OCI-LY3 (cell line): ENCODE results near the gene CXCL10.

Source experiments
- CTCF ChIP-seq: fragments of 200-600, 300-600 bp; sonication (generic); IDR thresholded peaks from 2 replicates; pipeline ENCODE4 v1.5.1; 2014; ENCODE audit warnings: antibody characterized with exemption, low read length, low read depth
- EZH2phosphoT487 ChIP-seq: fragments of 200-600 bp; shearing (Covaris generic); IDR thresholded peaks from 2 replicates; pipeline ENCODE4 v1.6.1; 2018; ENCODE audit warnings: antibody characterized with exemption, mixed run types, low read depth

DNA sequence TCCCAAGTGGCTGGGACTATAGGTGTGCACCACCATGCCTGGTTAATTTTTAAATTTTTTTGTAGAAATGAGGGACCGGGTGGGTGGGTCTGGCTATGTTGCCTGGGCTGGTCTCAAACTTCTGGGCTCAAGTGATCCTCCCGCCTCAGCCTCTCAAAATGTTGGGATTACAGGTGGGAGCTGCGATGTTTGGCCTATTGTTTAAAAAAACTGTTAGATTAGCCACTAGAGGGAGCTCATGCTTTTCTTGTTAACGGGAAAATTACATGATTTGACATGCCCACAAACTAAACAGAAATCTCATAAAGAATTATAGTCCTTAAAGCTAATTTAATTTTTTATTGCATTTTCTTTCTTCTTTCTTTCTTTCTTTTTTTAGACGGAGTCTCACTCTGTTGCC is 27.6 kb downstream of the CXCL10 start:
- TF ChIP-seq CTCF, result peak; percentile 67
- TF ChIP-seq EZH2phosphoT487, result no peak
